Measurements from ENCODE around the gene EFNA5.

The EFNA5 gene

GRCh38 chr5:107414802-107415201 is 255.9 kb downstream of the EFNA5 start:
- DNase-seq = no peak

GRCh38 chr5:107413754-107414153 is 257.0 kb downstream of the EFNA5 start:
- DNase-seq = no peak

- no peak for DNase-seq
Measured at GRCh38 chr5:107408564-107408963, 262.2 kb downstream of the EFNA5 start.

GRCh38 chr5:107407713-107408298 is 262.9 kb downstream of the EFNA5 start:
- DNase-seq = no peak

- no peak for DNase-seq
Measured at GRCh38 chr5:107404595-107405374, 266.0 kb downstream of the EFNA5 start.

- no peak for DNase-seq
Measured at GRCh38 chr5:107403228-107403953, 267.3 kb downstream of the EFNA5 start.

- DNase-seq = no peak
Measured at GRCh38 chr5:107402434-107403227, 268.1 kb downstream of the EFNA5 start.

GRCh38 chr5:107401470-107402122 is 269.1 kb downstream of the EFNA5 start:
- no peak for DNase-seq

- no peak for DNase-seq
Measured at GRCh38 chr5:107400328-107400727, 270.4 kb downstream of the EFNA5 start.

- DNase-seq = no peak
Measured at GRCh38 chr5:107398703-107399102, 272.0 kb downstream of the EFNA5 start.

- no peak for DNase-seq
Measured at GRCh38 chr5:107396351-107396690, 274.4 kb downstream of the EFNA5 start.

- DNase-seq = no peak
Measured at GRCh38 chr5:107395632-107396350, 274.9 kb downstream of the EFNA5 start.

- DNase-seq = no peak
Measured at GRCh38 chr5:107393851-107394250, 276.9 kb downstream of the EFNA5 start.

- DNase-seq = no peak
Measured at GRCh38 chr5:107391787-107392186, 278.9 kb downstream of the EFNA5 start.

- no peak for DNase-seq
Measured at GRCh38 chr5:107389775-107390148, 281.0 kb downstream of the EFNA5 start.

- DNase-seq = no peak
Measured at GRCh38 chr5:107389130-107389774, 281.5 kb downstream of the EFNA5 start.

GRCh38 chr5:107388141-107388861 is 282.4 kb downstream of the EFNA5 start:
- no peak for DNase-seq

- no peak for DNase-seq
Measured at GRCh38 chr5:107387526-107388140, 283.1 kb downstream of the EFNA5 start.

- DNase-seq = no peak
Measured at GRCh38 chr5:107385708-107386107, 285.0 kb downstream of the EFNA5 start.

- no peak for DNase-seq
Measured at GRCh38 chr5:107384256-107384655, 286.5 kb downstream of the EFNA5 start.

Data from SIG-M5 (cell line).